Stimulated activated CD8-positive, alpha-beta memory T cell treated with anti-CD3 and anti-CD28 coated beads, Interleukin-7, amount 100 ng/mL, for 48 hours (primary cell): ENCODE measurements around the gene KLF3.

Experiments used
- DNase-seq, 2 donors: peaks; one replicate each; pipeline ENCODE4 v3.0.0-alpha.2; 2020; ENCODE audit warnings: low read depth in 1 of 2; ENCODE audit errors: extremely low read depth in 1 of 2

KLF3 gene

GRCh38 chr4:38735870-38736269, 71.9 kb downstream of the KLF3 start:
- DNase-seq = no peak

- no peak for DNase-seq
Observed at GRCh38 chr4:38738940-38739803, 75.2 kb downstream of the KLF3 start.

DNA sequence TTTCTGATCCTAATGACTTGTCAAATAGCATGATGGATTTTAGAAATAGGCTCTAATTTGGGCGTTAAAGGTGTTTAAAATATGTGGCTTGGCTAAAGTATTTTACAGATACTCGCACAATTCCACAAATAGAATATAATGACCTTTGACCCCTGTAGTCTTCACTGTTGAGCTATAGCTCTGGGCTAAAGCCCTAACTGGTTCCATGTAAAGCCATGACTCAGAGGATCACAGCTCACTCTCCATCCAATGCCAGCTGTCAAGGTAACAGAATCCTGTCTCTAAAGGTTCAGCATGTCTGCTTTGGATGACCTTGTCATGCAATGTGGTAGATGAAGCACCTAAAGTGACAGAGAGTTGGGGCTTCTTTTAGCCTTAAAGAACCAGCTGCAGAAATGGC, 76.3 kb downstream of the KLF3 start:
- DNase-seq = no peak

DNA sequence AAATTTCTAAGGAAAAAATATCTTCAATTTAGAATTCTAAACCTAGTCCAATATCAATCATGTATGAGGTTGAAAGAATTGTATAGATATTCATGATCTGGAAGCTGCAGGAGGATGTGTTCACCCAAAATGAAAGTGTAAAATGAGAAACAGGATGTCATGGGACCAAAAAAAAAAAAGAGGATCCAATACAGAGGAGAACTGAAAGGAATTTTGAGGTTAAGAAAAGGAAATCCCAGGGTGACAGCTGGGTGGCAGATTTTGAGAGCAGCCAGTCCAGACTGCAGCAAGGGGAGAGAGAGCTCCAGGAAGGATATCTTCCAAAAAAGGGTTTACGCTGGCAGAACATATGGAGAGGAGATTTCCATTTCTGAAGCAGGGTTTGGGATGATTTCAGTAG, 79.9 kb downstream of the KLF3 start:
- DNase-seq = no peak

DNA sequence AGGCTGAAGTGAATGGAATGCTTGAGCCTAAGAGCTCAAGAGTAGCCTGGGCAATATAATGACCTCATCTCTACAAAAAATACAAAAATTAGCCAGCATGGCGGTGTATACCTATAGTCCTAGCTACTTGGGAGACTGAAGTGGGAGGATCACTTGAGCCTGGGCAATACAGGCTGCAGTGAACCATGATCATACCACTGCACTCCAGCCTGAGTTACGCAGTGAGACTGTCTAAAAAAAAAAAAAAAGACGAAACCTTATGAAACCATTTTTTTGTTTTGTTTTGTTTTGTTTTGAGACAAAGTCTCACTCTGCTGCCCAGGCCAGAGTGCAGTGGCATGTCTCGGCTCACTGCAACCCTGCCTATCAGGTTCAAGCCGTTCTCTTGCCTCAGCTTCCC, 81.9 kb downstream of the KLF3 start:
- no peak for DNase-seq

DNA sequence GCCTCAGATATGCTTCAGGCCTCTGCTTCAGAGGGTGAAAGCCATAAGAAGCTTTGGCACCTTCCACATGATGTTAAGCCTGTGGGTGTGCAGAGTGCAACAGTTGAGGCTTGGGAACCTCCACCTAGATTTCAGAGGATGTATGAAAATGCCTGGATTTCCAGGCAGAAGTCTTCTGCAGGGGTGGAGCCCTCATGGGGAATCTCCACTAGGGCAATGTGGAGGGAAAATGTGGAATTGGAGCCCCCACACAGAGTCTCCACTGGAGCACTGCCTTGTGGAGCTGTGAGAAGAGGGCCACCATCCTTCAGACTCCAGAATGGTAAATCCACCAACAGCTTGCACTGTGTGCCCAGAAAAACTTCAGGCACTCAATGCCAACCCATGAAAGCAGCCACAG, 83.6 kb downstream of the KLF3 start:
- no peak for DNase-seq

DNA sequence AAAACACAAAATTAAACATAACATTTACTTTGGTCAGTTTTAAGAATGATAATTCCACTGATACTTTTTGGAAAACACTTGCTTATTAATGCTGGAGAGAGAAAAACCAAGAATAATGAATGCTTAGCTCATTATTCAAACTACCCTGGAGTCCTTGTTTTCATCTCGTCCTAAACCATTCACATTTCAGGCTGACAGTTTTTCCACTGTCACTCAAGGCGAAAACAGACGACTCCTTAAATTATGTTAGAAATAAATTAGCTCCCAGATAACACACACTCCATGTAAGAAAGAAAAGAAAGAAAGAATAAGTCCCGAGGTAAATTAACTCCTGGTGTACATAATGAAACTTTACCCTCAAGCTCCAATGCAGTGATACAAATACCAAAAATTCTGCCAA, 85.3 kb downstream of the KLF3 start:
- no peak for DNase-seq
